Tibial nerve (tissue), 4 donors: ENCODE results near the gene SUB1.

Source experiments
- CTCF ChIP-seq, 5 experiments: fragments of 200-600 bp in 3 of 5; fragments of 450-650 bp in 2 of 5; sonication (generic) in 3 of 5; IDR thresholded peaks; one replicate each; pipeline ENCODE4 v1.5.1; 2016 to 2019; ENCODE audit warnings: antibody characterized with exemption in 5 of 5, mild to moderate bottlenecking in 3 of 5, moderate library complexity in 2 of 5
- EP300 ChIP-seq, 2 donors: sonication (generic); formaldehyde crosslinking; IDR thresholded peaks; one replicate each; pipeline ENCODE4 v1.6.1; 2017; ENCODE audit warnings: antibody characterized with exemption in 2 of 2, mild to moderate bottlenecking in 1 of 2

GRCh38 chr5:32581010-32581785 lies 4.2 kb upstream of the SUB1 start:
- TF ChIP-seq CTCF (IDR thresholded peaks at IDR 0.05) (no peak), EP300 (IDR thresholded peaks at IDR 0.05) (no peak)
